Stimulated activated CD4-positive, alpha-beta T cell treated with anti-CD3 and anti-CD28 coated beads, Interleukin-1b, Interleukin-23, amount 100 ng/mL, for 24 hours (primary cell): ENCODE measurements around the gene SLC4A5.

Source experiments
- DNase-seq, 4 experiments: peaks; one replicate each; pipeline ENCODE4 v3.0.0-alpha.2; 2020; ENCODE audit warnings: low read depth in 4 of 4, low spot score in 1 of 4

SLC4A5 gene

DNA sequence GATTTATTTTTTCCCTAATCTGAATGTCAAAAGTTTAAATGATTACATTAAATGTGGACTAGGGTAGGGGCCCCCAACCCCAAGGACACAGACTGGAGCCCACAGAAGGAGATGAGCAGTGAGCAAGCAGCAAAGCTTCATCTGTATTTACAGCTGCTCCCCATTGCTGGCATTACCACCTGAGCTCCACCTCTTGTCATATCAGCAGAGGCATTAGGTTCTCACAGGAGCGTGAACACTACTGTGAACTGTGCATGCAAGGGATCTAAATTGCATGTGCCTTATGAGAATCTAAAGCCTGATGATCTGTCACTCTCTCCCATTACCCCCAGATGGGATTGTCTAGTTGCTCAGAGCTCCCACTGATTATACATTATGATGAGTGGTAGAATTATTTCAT is 168.3 kb downstream of the SLC4A5 start:
- no peak for DNase-seq

DNA sequence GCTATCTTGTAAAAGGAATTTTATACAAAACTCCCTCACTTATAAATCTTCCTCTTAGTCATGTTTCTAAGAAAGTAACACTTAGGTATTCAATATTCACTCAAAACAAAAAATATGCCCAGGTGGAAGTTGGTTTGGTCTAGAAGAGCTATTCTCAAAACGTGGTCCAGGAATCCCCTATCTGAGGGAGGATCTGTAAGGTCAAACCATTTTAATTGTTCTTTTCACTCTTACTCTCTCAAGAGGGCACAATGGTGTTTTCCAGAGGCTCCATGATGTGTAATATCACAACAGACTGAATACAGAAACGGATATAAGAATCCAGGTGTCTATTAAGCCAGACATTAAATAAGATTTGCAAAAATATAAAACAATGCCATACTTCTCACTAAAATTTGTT is 174.5 kb downstream of the SLC4A5 start:
- no peak for DNase-seq
